PC-3 (cell line): ENCODE data around the gene DLGAP1.

ENCODE experiments used
- CTCF ChIP-seq: fragments of 300-600 bp; sonication (generic); conservative IDR thresholded peaks from 2 replicates; pipeline ENCODE4 v1.5.1; 2017; ENCODE audit warnings: antibody characterized with exemption, low read depth, mild to moderate bottlenecking, low read length
- EZH2phosphoT487 ChIP-seq: fragments of 300-600 bp; sonication (generic); IDR thresholded peaks from 2 replicates; pipeline ENCODE4 v1.6.1; 2018; ENCODE audit warnings: mild to moderate bottlenecking, antibody characterized with exemption, low read length, borderline replicate concordance

- no peak for TF ChIP-seq EZH2phosphoT487
- TF ChIP-seq CTCF = peak; percentile 81
These were observed 861.0 kb downstream of the DLGAP1 start for GRCh38 chr18:3593904-3594759.
